ENCODE measurements around the gene SMYD4.
"Not testable (repeated sequence)": the region's sequence is repeated elsewhere in the genome, so short reads cannot be mapped to it uniquely, and the experiment has no call there.

Gene SMYD4

DNA sequence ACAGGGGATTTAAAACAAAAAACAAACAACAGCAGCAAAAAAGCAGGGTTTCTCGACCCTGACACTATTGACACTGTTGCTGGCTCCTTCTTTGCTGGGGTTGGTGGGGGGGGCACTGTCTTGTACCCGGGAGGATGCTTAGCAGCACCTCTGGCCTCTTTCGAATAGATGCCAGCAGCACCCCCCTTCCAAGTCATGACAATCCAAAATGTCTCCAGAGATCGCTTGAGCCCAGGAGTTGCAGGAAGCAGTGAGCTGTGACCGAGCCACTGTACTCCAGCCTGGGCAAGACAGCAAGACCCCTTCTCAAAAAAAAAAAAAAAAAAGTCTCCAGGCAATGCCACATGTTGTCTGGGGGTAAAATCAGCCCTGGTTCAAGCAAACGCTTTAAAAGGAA is 47.5 kb downstream of the SMYD4 start:
- no peak for DNase-seq (ENCODE audit: low read depth in 2 of 2)

- peak; percentile 95 to 96 for DNase-seq (ENCODE audit: low read depth in 2 of 2)
These were observed 50.1 kb downstream of the SMYD4 start for GRCh38 chr17:1779571-1780131.

GRCh38 chr17:1776857-1777256 is 52.8 kb downstream of the SMYD4 start:
- DNase-seq (ENCODE audit: low read depth in 2 of 2) = no peak

GRCh38 chr17:1776328-1776727 is 53.4 kb downstream of the SMYD4 start:
- no peak for DNase-seq (ENCODE audit: low read depth in 2 of 2)

DNA sequence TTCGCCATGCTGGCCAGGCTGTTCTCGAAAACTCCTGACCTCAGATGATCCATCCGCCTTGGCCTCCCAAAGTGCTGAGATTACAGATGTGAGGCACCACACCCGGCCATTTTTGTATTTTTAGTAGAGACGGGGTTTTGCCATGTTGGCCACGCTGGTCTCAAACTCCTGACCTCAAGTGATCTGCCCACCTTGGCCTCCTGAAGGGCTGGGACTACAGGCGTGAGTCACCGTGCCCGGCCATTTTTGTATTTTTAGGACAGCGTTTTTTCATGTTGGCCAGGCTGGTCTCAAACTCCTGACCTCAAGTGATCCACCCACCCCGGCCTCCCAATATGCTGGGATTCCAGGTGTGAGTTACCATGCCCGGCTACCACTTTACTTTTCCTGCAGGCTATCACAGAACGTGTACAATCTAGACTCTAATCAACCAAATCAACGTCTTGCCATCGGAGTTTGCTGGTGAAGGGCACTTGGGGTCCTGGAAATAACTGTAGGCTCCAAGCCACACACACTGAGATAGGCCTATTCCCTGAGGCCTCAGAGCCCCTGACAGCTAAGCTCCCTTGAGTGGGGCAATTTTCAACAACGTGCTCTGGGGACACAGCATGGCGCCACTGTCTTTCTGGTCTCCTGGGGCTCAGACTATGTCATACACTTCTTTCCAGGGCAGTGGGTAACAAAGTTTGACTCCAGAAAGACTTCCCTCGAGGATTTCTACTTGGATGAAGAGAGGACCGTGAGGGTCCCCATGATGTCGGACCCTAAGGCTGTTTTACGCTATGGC is 55.1 kb downstream of the SMYD4 start:
- DNase-seq (ENCODE audit: low read depth in 2 of 2) = no peak

DNA sequence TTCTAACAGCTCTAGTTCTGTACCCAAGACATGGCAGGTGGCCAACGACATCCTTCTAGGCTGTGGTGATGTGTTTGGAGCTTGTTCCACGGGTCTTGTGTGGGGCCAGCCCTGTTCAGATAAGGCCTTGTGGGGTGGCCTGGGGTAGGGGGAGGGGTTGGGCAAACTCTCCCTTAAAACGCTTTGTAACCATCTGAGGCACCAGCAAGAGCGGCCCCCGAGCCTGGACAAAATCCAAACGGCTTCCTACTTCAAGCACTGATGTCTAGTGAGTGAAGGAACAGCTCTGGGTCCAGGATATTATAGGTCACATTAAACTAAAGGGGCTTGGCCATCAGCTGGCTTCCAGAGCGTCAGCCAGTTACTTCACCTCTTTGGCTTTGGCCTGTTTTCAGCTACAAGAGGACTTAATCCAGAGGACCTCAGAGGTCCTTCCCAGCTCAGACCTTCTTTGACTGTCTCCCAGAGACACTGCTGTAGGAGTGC is 56.0 kb downstream of the SMYD4 start:
- DNase-seq (ENCODE audit: low read depth in 2 of 2) = no peak

DNA sequence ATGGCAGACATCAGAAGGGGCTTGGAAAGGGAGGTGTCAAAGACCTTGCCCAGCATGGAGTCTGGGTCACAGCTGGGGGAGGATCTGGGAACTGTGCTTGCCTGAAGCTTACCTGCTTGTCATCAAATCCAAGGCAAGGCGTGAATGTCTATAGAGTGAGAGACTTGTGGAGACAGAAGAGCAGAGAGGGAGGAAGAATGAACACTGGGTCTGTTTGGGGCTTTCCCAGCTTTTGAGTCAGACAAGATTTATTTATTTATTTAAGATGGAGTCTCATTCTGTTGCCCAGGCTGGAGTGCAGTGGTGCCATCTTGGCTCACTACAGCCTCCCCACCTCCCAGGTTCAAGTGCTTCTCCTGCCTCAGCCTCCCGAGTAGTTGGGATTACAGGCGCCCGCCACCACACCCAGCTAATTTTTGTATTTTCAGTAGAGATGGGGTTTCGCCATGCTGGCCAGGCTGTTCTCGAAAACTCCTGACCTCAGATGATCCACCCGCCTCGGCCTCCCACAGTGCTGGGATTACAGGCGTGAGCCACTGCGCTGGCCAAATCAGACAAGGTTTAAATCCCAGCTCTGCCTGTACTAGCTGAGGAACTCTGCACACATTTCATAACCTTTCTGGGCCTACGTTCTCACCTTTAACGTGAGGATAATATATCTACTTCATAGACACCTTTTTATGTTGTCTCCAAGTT is 56.6 kb downstream of the SMYD4 start:
- DNase-seq (ENCODE audit: low read depth in 2 of 2) = not testable (repeated sequence)

DNA sequence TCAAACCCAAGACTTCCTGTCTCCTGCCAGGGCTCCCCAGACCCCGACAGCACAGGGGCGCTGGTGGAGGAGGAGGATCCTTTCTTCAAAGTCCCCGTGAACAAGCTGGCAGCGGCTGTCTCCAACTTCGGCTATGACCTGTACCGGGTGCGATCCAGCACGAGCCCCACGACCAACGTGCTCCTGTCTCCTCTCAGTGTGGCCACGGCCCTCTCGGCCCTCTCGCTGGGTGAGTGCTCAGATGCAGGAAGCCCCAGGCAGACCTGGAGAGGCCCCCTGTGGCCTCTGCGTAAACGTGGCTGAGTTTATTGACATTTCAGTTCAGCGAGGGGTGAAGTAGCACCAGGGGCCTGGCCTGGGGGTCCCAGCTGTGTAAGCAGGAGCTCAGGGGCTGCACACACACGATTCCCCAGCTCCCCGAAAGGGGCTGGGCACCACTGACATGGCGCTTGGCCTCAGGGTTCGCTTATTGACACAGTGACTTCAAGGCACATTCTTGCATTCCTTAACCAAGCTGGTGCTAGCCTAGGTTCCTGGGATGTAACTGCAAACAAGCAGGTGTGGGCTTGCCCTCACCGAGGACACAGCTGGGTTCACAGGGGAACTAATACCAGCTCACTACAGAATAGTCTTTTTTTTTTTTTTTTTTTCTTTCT is 59.8 kb downstream of the SMYD4 start:
- no peak for DNase-seq (ENCODE audit: low read depth in 2 of 2)

DNA sequence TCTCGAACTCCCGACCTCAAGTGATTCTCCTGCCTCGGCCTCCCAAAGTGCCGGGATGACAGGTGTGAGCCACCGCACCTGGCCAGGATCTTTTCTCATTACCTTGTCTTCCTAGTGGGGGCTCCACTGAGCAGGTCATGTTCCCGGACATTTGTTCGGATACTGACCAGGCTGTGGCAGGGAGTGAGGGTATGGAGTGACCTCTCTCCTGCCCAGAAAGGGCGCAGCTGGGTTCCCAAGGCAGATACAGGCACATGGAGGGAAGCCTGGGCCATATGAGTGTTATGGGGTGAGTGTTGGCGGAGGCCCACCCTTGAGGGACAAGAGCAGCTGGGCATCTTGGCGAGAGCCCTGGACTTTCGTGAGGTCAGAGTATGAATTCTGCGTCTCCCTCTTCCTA is 62.3 kb downstream of the SMYD4 start:
- no peak for DNase-seq (ENCODE audit: low read depth in 2 of 2)

GRCh38 chr17:1766382-1767135 is 63.1 kb downstream of the SMYD4 start:
- DNase-seq (ENCODE audit: low read depth in 2 of 2) = no peak

GRCh38 chr17:1765576-1765975 is 64.1 kb downstream of the SMYD4 start:
- no peak for DNase-seq (ENCODE audit: low read depth in 2 of 2)

GRCh38 chr17:1764705-1765104 is 65.0 kb downstream of the SMYD4 start:
- not testable (repeated sequence) for DNase-seq (ENCODE audit: low read depth in 2 of 2)

DNA sequence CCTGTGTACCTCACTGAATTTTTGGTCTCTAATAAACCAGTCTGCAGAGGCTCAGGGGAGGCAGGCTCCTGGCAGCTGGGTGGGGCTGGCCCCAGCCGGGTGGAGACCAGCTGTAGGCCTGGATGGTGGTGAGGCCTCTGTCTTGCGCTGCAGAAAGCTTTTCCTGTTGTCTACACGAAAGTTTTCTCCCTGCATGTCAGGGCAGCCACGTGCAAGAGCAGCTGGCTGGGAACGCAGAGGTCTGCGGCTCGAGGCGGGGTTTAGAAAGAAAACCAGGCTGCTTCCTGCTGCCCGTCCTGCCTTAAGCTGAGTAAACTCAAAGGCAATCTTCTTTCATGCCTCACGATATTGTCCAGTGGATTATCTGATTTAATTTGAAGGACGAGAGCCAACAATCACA is 65.4 kb downstream of the SMYD4 start:
- DNase-seq (ENCODE audit: low read depth in 2 of 2) = peak; percentile 33 to 34

- peak; percentile 78 to 80 for DNase-seq (ENCODE audit: low read depth in 2 of 2)
These were observed 66.5 kb downstream of the SMYD4 start for GRCh38 chr17:1762901-1763898.

- no peak for DNase-seq (ENCODE audit: low read depth in 2 of 2)
These were observed 67.3 kb downstream of the SMYD4 start for GRCh38 chr17:1762233-1762900.

- DNase-seq (ENCODE audit: low read depth in 2 of 2) = no peak
These were observed 70.2 kb downstream of the SMYD4 start for GRCh38 chr17:1759529-1759928.

- no peak for DNase-seq (ENCODE audit: low read depth in 2 of 2)
These were observed 70.9 kb downstream of the SMYD4 start for GRCh38 chr17:1758807-1759206.

GRCh38 chr17:1755827-1756262 is 73.9 kb downstream of the SMYD4 start:
- DNase-seq (ENCODE audit: low read depth in 2 of 2) = no peak

DNA sequence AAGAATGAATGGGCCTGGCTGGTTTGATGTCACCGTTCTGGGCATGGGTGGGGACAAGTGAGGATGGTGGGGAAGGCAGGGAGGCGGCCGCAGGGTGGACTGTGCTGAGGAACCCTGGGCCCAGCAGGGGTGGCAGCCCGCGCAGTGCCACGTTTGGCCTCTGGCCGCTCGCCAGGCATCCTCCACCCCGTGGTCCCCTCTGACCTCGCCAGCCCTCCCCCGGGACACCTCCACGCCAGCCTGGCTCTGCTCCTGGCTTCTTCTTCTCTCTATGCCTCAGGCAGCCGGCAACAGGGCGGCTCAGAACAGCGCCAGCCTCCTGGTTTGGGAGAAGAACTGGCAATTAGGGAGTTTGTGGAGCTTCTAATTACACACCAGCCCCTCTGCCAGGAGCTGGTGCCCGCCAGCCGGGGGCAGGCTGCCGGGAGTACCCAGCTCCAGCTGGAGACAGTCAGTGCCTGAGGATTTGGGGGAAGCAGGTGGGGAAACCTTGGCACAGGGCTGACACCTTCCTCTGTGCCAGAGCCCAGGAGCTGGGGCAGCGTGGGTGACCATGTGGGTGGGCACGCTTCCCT is 74.4 kb downstream of the SMYD4 start:
- DNase-seq (ENCODE audit: low read depth in 2 of 2) = no peak
